DND-41 (cell line): ENCODE data around the gene HNRNPU.

Source experiments
- ATAC-seq: fragments of 200-7000 bp; cut with Tn5 transposase; 3 replicates; pipeline ENCODE4 v1.9.1; 2021; ENCODE audit warnings: low read depth; ENCODE audit not compliant: insufficient read depth
- DNase-seq: peaks from one replicate; pipeline ENCODE4 v3.0.0-alpha.2; 2020
- H2AFZ ChIP-seq: 2 replicates; pipeline ENCODE4 v1.6.0; 2012; ENCODE audit warnings: low read depth, low read length
- H3K27ac ChIP-seq: 2 replicates; pipeline ENCODE4 v1.5.1; 2012; ENCODE audit warnings: low read length, inconsistent platforms
- H3K27me3 ChIP-seq: fragments of 200-600 bp; sonication (generic); 2 replicates; pipeline ENCODE4 v1.6.0; 2012; ENCODE audit warnings: low read length, mild to moderate bottlenecking, inconsistent platforms; ENCODE audit not compliant: insufficient read depth, poor library complexity
- H3K36me3 ChIP-seq: 2 replicates; pipeline ENCODE4 v1.5.1; 2012; ENCODE audit warnings: low read length, inconsistent platforms; ENCODE audit not compliant: insufficient read depth
- H3K4me1 ChIP-seq: 2 replicates; pipeline ENCODE4 v1.5.1; 2012; ENCODE audit warnings: mild to moderate bottlenecking, low read length; ENCODE audit not compliant: insufficient read depth
- H3K4me2 ChIP-seq: 2 replicates; pipeline ENCODE4 v1.6.0; 2012; ENCODE audit warnings: mild to moderate bottlenecking, moderate library complexity, low read length, inconsistent platforms; ENCODE audit not compliant: insufficient read depth
- H3K4me3 ChIP-seq, 2 experiments: fragments of 200-600 bp in 1 of 2; shearing (Covaris generic) in 1 of 2; 2 replicates each; pipeline ENCODE4 v1.5.1; 2012 to 2016; ENCODE audit warnings: inconsistent platforms in 2 of 2, low read length in 2 of 2, mild to moderate bottlenecking in 2 of 2, low read depth in 1 of 2, moderate library complexity in 1 of 2
- H3K79me2 ChIP-seq: 2 replicates; pipeline ENCODE4 v1.6.0; 2012; ENCODE audit warnings: low read length, inconsistent platforms; ENCODE audit not compliant: insufficient read depth
- H3K9ac ChIP-seq: 2 replicates; pipeline ENCODE4 v1.6.0; 2012; ENCODE audit warnings: low read depth, mild to moderate bottlenecking, inconsistent platforms, low read length, moderate library complexity
- H3K9me3 ChIP-seq: 2 replicates; pipeline ENCODE4 v1.5.1; 2012; ENCODE audit warnings: low read length, moderate library complexity, mild to moderate bottlenecking, inconsistent platforms; ENCODE audit not compliant: insufficient read depth, severe bottlenecking
- H4K20me1 ChIP-seq: 2 replicates; pipeline ENCODE4 v1.6.0; 2012; ENCODE audit warnings: low read length; ENCODE audit not compliant: insufficient read depth
- CTCF ChIP-seq: IDR thresholded peaks from 2 replicates; pipeline ENCODE4 v1.5.1; 2012; ENCODE audit warnings: borderline replicate concordance, low read length, moderate library complexity, mild to moderate bottlenecking; ENCODE audit not compliant: poor library complexity, severe bottlenecking; ENCODE audit errors: extremely low read depth
- EZH2 ChIP-seq: IDR thresholded peaks from 3 replicates; pipeline ENCODE4 v1.6.1; 2012; ENCODE audit warnings: borderline replicate concordance, low read depth, mild to moderate bottlenecking, moderate library complexity, low read length, inconsistent platforms; ENCODE audit not compliant: severe bottlenecking

The HNRNPU gene

GRCh38 chr1:244901400-244902015 is 37.2 kb upstream of the HNRNPU start:
- Histone ChIP-seq H3K4me1 (no peaks in the 10 kb centered on the region), H3K36me3 (no peaks in the 10 kb centered on the region), H3K9ac (no peak overlapping the region), H4K20me1 (no peaks in the 10 kb centered on the region), H3K79me2 (no peaks in the 10 kb centered on the region), H3K27me3 (no peaks in the 10 kb centered on the region), H3K4me3 (no peak overlapping the region), H3K27ac (no peak overlapping the region), H3K4me2 (no peak overlapping the region), H3K9me3 (no peaks in the 10 kb centered on the region), H2AFZ (no peak overlapping the region)
- TF ChIP-seq EZH2 (no peak), CTCF (no peak)
- ATAC-seq (no peak), DNase-seq (no peak)

GRCh38 chr1:244897476-244898254 is 33.3 kb upstream of the HNRNPU start:
- no peaks in the 10 kb centered on the region for H3K4me1 ChIP-seq
- no peak for TF ChIP-seq EZH2
- TF ChIP-seq CTCF: no peak
- no peak overlapping the region for H3K4me3 ChIP-seq
- H2AFZ ChIP-seq: no peak overlapping the region
- ATAC-seq (no peak), DNase-seq (no peak)
- no peaks in the 10 kb centered on the region for H3K9me3 ChIP-seq
- no peaks in the 10 kb centered on the region for H3K79me2 ChIP-seq
- H3K4me2 ChIP-seq: no peak overlapping the region
- no peaks in the 10 kb centered on the region for H3K27me3 ChIP-seq
- no peaks in the 10 kb centered on the region for H4K20me1 ChIP-seq
- no peaks in the 10 kb centered on the region for H3K36me3 ChIP-seq
- no peak overlapping the region for H3K27ac ChIP-seq
- H3K9ac ChIP-seq: no peak overlapping the region

GRCh38 chr1:244896550-244896949 is 32.2 kb upstream of the HNRNPU start:
- no peak for DNase-seq
- H3K27me3 ChIP-seq: no peaks in the 10 kb centered on the region
- no peak overlapping the region for H3K9ac ChIP-seq
- H3K79me2 ChIP-seq: no peaks in the 10 kb centered on the region
- TF ChIP-seq EZH2 (no peak), CTCF (no peak)
- H3K27ac ChIP-seq: no peak overlapping the region
- H3K36me3 ChIP-seq: no peaks in the 10 kb centered on the region
- no peak overlapping the region for H2AFZ ChIP-seq
- no peak for ATAC-seq
- H4K20me1 ChIP-seq: no peaks in the 10 kb centered on the region
- H3K4me1 ChIP-seq: no peaks in the 10 kb centered on the region
- no peaks in the 10 kb centered on the region for H3K9me3 ChIP-seq
- no peak overlapping the region for H3K4me2 ChIP-seq
- H3K4me3 ChIP-seq: no peak overlapping the region
